Esophagus muscularis mucosa (tissue), 4 donors: ENCODE measurements around the gene LASP1. TPM values are rescaled to one million over a fixed set of nuclear protein-coding genes. Genes with fewer than 3 reads are reported as not detected.

Experiments
- DNase-seq: peaks from one replicate; pipeline ENCODE4 v3.0.0-alpha.2; 2017; ENCODE audit errors: extremely low spot score
- H3K27ac ChIP-seq, 4 donors: fragments of 200-600 bp; sonication (generic); replicated peaks in 1 of 4; 1 replicate in 3 of 4; 2 replicates in 1 of 4; pipeline ENCODE4 v1.5.1; 2016 to 2019; ENCODE audit warnings: mild to moderate bottlenecking in 1 of 4
- H3K27me3 ChIP-seq, 4 donors: fragments of 200-600 bp; sonication (generic); one replicate each; pipeline versions ENCODE4 v1.5.1 to v1.6.0; 2016 to 2019
- H3K36me3 ChIP-seq, 4 donors: fragments of 200-600 bp; sonication (generic); one replicate each; pipeline ENCODE4 v1.5.1; 2016 to 2019
- H3K4me1 ChIP-seq, 4 donors: fragments of 200-600 bp; sonication (generic); one replicate each; pipeline ENCODE4 v1.5.1; 2016 to 2019
- H3K4me3 ChIP-seq, 4 donors: fragments of 200-600 bp; sonication (generic); 1 replicate in 2 of 4; 2 replicates in 2 of 4; pipeline ENCODE4 v1.5.1; 2016 to 2019; ENCODE audit warnings: mild to moderate bottlenecking in 4 of 4, moderate library complexity in 1 of 4
- H3K9me3 ChIP-seq, 4 donors: fragments of 200-600 bp; sonication (generic); 1 replicate in 3 of 4; 2 replicates in 1 of 4; pipeline ENCODE4 v1.5.1; 2016 to 2019
- EP300 ChIP-seq: sonication (generic); formaldehyde crosslinking; IDR thresholded peaks from one replicate; pipeline ENCODE4 v1.6.1; 2017; ENCODE audit warnings: antibody characterized with exemption
- POLR2A ChIP-seq: fragments of 450-650 bp; IDR thresholded peaks from one replicate; pipeline ENCODE4 v1.6.1; 2017; ENCODE audit warnings: antibody characterized with exemption, moderate library complexity, mild to moderate bottlenecking, low read depth
- POLR2AphosphoS5 ChIP-seq, 2 donors: sonication (generic); formaldehyde crosslinking; IDR thresholded peaks; one replicate each; pipeline ENCODE4 v1.6.1; 2017; ENCODE audit warnings: antibody characterized with exemption in 2 of 2
- WGBS: methylation state at CpG from one replicate; pipeline ENCODE4 v1.1.5; 2018; 5-methylcytosine and 5-hydroxymethylcytosine counted together
- intact Hi-C: fragments of 100-400 bp; cut with DNase I; formaldehyde crosslinking; loops from one replicate; pipeline ENCODE4 v1.15.1; 2023
- small RNA-seq, 3 donors: library from RNA; depleted of rRNA; stranded (forward); fragments of <200 nt; gene quantifications; one replicate each; pipeline ENCODE3, GENCODE V24; 2016
- total RNA-seq, 4 donors: library from RNA; depleted of rRNA; stranded (reverse); fragments of >200 nt; gene quantifications; one replicate each; pipeline versions ENCODE4 v1.1.0 to v1.2.1, GENCODE V29; 2016
- TF ChIP-seq, protein P1 (sequence below), 3 experiments: fragments of 200-600 bp in 2 of 3; fragments of 450-650 bp in 1 of 3; sonication (generic) in 2 of 3; IDR thresholded peaks; one replicate each; pipeline ENCODE4 v1.5.1; 2017 to 2019; ENCODE audit warnings: antibody characterized with exemption in 3 of 3, mild to moderate bottlenecking in 2 of 3, moderate library complexity in 1 of 3

Gene LASP1
- total RNA-seq, 4 donors from 2014 or later = 46.9 to 102 (median 74.7) TPM

DNA sequence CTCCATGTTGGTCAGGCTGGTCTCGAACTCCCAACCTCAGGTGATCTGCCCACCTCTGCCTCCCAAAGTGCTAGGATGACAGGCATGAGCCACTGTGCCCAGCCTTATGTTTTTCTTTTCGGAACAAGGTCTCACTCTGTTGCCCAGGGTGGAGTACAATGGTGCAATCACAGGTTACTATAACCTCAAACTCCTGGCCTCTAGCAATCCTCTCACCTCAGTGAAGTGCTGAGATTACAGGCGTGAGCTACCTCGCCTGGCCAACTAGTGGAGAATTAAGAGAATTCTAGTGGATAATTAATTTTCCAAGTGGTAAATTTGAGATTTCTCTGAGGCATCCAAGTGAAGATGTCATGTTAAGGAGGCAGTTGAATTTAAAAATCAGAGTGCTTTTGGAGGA lies 100.3 kb downstream of the LASP1 start:
- Histone ChIP-seq H3K4me1 (peaks cover 0 to 13% (median 7%) of the 10 kb centered on the region in 4 donors), H3K36me3 (no peaks in the 10 kb centered on the region), H3K27me3 (no peaks in the 10 kb centered on the region), H3K4me3 (no peak overlapping the region), H3K27ac (no peak overlapping the region), H3K9me3 (no peaks in the 10 kb centered on the region)
- DNase-seq = no peak
- 84% methylated on average over 2 of the region's 4 CpGs for WGBS
- intact Hi-C loops = no loop called here
- TF ChIP-seq EP300 (no peak), POLR2A (no peak), POLR2AphosphoS5 (IDR thresholded peaks at IDR 0.05) (no peak)
- TF ChIP-seq, protein P1, sequence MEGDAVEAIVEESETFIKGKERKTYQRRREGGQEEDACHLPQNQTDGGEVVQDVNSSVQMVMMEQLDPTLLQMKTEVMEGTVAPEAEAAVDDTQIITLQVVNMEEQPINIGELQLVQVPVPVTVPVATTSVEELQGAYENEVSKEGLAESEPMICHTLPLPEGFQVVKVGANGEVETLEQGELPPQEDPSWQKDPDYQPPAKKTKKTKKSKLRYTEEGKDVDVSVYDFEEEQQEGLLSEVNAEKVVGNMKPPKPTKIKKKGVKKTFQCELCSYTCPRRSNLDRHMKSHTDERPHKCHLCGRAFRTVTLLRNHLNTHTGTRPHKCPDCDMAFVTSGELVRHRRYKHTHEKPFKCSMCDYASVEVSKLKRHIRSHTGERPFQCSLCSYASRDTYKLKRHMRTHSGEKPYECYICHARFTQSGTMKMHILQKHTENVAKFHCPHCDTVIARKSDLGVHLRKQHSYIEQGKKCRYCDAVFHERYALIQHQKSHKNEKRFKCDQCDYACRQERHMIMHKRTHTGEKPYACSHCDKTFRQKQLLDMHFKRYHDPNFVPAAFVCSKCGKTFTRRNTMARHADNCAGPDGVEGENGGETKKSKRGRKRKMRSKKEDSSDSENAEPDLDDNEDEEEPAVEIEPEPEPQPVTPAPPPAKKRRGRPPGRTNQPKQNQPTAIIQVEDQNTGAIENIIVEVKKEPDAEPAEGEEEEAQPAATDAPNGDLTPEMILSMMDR (IDR thresholded peaks at IDR 0.05) = no peak

DNA sequence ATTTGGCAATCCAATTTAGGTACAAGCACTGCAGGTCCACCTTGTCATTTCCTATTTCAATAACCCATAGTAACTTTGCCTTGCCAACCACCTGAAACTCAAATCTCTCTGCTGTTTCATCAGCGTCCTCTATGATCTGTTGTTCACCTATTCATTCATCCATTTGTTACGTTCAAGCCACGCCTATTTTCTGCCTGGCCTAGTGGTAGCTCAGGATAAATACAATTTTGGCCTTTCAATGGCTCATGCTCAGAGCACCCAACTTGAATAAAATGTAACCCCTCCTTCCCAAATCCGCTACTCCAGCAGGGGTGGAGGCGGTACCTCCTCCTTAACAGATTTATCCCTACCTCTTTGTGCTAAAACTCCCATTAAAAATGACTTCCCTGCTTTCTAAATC lies 100.9 kb downstream of the LASP1 start:
- no peaks in the 10 kb centered on the region for H3K36me3 ChIP-seq
- DNase-seq = no peak
- H3K9me3 ChIP-seq = no peaks in the 10 kb centered on the region
- H3K27me3 ChIP-seq = no peaks in the 10 kb centered on the region
- 89% methylated on average over 5 of the region's 5 CpGs for WGBS
- no peak overlapping the region for H3K4me3 ChIP-seq
- peaks cover 0 to 13% (median 7%) of the 10 kb centered on the region in 4 donors for H3K4me1 ChIP-seq
- intact Hi-C loops = no loop called here
- H3K27ac ChIP-seq = no peak overlapping the region
- TF ChIP-seq, protein P1 (IDR thresholded peaks at IDR 0.05) = no peak
- TF ChIP-seq EP300 (no peak), POLR2AphosphoS5 (IDR thresholded peaks at IDR 0.05) (no peak), POLR2A (no peak)

Small RNA genes within 50 kb of the gene (small RNA-seq; reads per million reads assigned to genes)
- gene MIR4727 (0 to 0.17 (median 0.17) reads per million in 3 donors), gene MIR6779 (0 reads per million in 3 donors), gene SNORA21 (0 reads per million in 3 donors), gene SNORA21B (0 reads per million in 3 donors)

Other genes with a start within 250 kb of the LASP1 start
- gene EPOP, start 195.1 kb upstream of the LASP1 start, total RNA-seq = 1 to 10 TPM in 3 of 4 donors, under 1 TPM in 1; 0.42 to 7.3 (median 2.7) TPM
- 10 to 100 TPM; 62.7 to 83.6 (median 73.0) TPM for gene MLLT6, start 164.8 kb upstream of the LASP1 start, total RNA-seq
- gene CISD3, start 139.7 kb upstream of the LASP1 start, total RNA-seq = 10 to 100 TPM; 10.1 to 18.5 (median 18.0) TPM
- 10 to 100 TPM; 10.3 to 15.7 (median 12.4) TPM for gene PCGF2, start 121.7 kb upstream of the LASP1 start, total RNA-seq
- 100 to 1,000 TPM; 122 to 158 (median 137) TPM for gene PSMB3, start 117.3 kb upstream of the LASP1 start, total RNA-seq
- gene PIP4K2B, start 70.5 kb upstream of the LASP1 start, total RNA-seq = 10 to 100 TPM; 39.5 to 72.1 (median 53.2) TPM
- 10 to 100 TPM; 16.5 to 27.8 (median 19.6) TPM for gene CWC25, start 44.7 kb upstream of the LASP1 start, total RNA-seq
- 1,000 to 10,000 TPM in 2 of 4 donors, 100 to 1,000 TPM in 2; 721 to 1,711 (median 1,283) TPM for gene RPL23, start 16.3 kb upstream of the LASP1 start, total RNA-seq
- under 1 TPM in 1 of 4 donors, not detected in 3; 0.26 TPM for gene FBXO47, start 97.3 kb downstream of the LASP1 start, total RNA-seq